Measurements from ENCODE around the gene YWHAB. TPM values are rescaled to one million over a fixed set of nuclear protein-coding genes. Genes with fewer than 3 reads are reported as not detected.

The YWHAB gene
- total and polyA plus RNA-seq, 2 of the 4 experiments (the other 2 are of a cell fraction) = 78.0 to 102 TPM

GRCh38 chr20:44840826-44841225, 44.7 kb upstream of the YWHAB start:
- H3K4me3 ChIP-seq (ENCODE audit: insufficient read depth, low read depth, low read length) = no peak overlapping the region
- dilution Hi-C loops (cut with HindIII; ENCODE audit: low sequenced_read_pairs, unreplicated experiment) = no loop called here
- H2AK9ac ChIP-seq (replicated peaks; ENCODE audit: low read depth, low read length, poor library complexity) = no peak overlapping the region
- H4K5ac ChIP-seq (ENCODE audit: low read depth, low read length) = no peak overlapping the region
- ChIA-PET CTCF (no interaction called here), POLR2A (ENCODE audit: unreplicated experiment) (no interaction called here)
- H3K27ac ChIP-seq (ENCODE audit: insufficient read depth, low read length) = no peak overlapping the region
- H2BK15ac ChIP-seq (ENCODE audit: low read depth, low read length) = no peak overlapping the region
- no peak for DNase-seq
- H3K18ac ChIP-seq (ENCODE audit: low read depth, low read length) = no peak overlapping the region
- no peak overlapping the region for H3K14ac ChIP-seq (replicated peaks; ENCODE audit: low read depth, low read length)
- no peak overlapping the region for H2AK5ac ChIP-seq (ENCODE audit: low read depth, low read length)
- H4K20me1 ChIP-seq (ENCODE audit: insufficient read depth, low read length) = no peaks in the 10 kb centered on the region
- intact Hi-C loops (cut with micrococcal nuclease) = no loop called here
- no peak overlapping the region for H3K4me2 ChIP-seq (ENCODE audit: low read depth, low read length)
- peaks cover 22% of the 10 kb centered on the region for H3K27me3 ChIP-seq (ENCODE audit: control insufficient read depth, insufficient read depth, low read length)
- no peak overlapping the region for H3K23ac ChIP-seq (ENCODE audit: low read depth, low read length)
- no peaks in the 10 kb centered on the region for H3K9me3 ChIP-seq (ENCODE audit: control insufficient read depth, insufficient read depth, low read length)
- H2BK5ac ChIP-seq (ENCODE audit: low read depth, low read length, poor library complexity, severe bottlenecking) = no peak overlapping the region
- WGBS, 2 experiments (ENCODE audit: extremely low coverage in 2 of 2, insufficient read length in 1 of 2) = 33% methylated on average over 1 of the region's 5 CpGs; no CpG with 5 or more reads in 1 of the 2 experiments
- H4K91ac ChIP-seq (ENCODE audit: insufficient read depth, low read depth, low read length) = no peak overlapping the region
- H3K4me1 ChIP-seq (ENCODE audit: control insufficient read depth, insufficient read depth, low read length) = no peaks in the 10 kb centered on the region
- in situ Hi-C loops (cut with MboI; ENCODE audit: low sequenced_read_pairs) = no loop called here
- no peak for ATAC-seq (ENCODE audit: low read depth)
- no peaks in the 10 kb centered on the region for H3K79me1 ChIP-seq (ENCODE audit: low read depth in 1 of 2, low read length in 2 of 2)
- TF ChIP-seq RCOR1 (IDR thresholded peaks at IDR 0.05; ENCODE audit: insufficient replicate concordance, low read length) (no peak), MAZ (IDR thresholded peaks at IDR 0.05; ENCODE audit: borderline replicate concordance, low read depth, low read length) (no peak), USF2 (IDR thresholded peaks at IDR 0.05; ENCODE audit: low read depth, low read length) (no peak), RAD21 (IDR thresholded peaks at IDR 0.05; ENCODE audit: low read length) (no peak), RFX5 (IDR thresholded peaks at IDR 0.05; ENCODE audit: low read depth, low read length) (no peak), CEBPB (IDR thresholded peaks at IDR 0.05; ENCODE audit: low read depth, low read length) (no peak), CHD1 (IDR thresholded peaks at IDR 0.05; ENCODE audit: low read depth, low read length) (no peak), MAFK (IDR thresholded peaks at IDR 0.05; ENCODE audit: low read depth, low read length) (no peak), CTCF (conservative IDR thresholded peaks at IDR 0.05; ENCODE audit: low read depth, low read length) (no peak), FOS (IDR thresholded peaks at IDR 0.05; ENCODE audit: low read depth, low read length) (no peak), ELK1 (IDR thresholded peaks at IDR 0.05; ENCODE audit: borderline replicate concordance, low read depth, low read length) (no peak), BHLHE40 (IDR thresholded peaks at IDR 0.05; ENCODE audit: low read depth, low read length) (no peak), MXI1 (IDR thresholded peaks at IDR 0.05; ENCODE audit: borderline replicate concordance, low read depth, low read length) (no peak), SMC3 (IDR thresholded peaks at IDR 0.05; ENCODE audit: low read depth, low read length) (no peak), NFE2L2 (IDR thresholded peaks at IDR 0.05; ENCODE audit: low read depth, low read length) (no peak), POLR2A (IDR thresholded peaks at IDR 0.05; ENCODE audit: low read depth, low read length) (no peak)
- H2BK120ac ChIP-seq (ENCODE audit: low read depth, low read length) = no peak overlapping the region
- no peaks in the 10 kb centered on the region for H3K9me1 ChIP-seq (ENCODE audit: insufficient read depth, low read length)
- H2BK20ac ChIP-seq (ENCODE audit: low read depth, low read length) = no peak overlapping the region
- H4K8ac ChIP-seq (ENCODE audit: low read depth in 2 of 2, low read length in 2 of 2) = no peak overlapping the region
- BruUV-seq (replicated peaks) = no TSS peak
- H3K4ac ChIP-seq (ENCODE audit: low read depth, low read length) = no peak overlapping the region
- H3K9ac ChIP-seq (ENCODE audit: low read depth, low read length) = no peak overlapping the region
- H3K56ac ChIP-seq (ENCODE audit: extremely low read depth, insufficient read depth, low read length) = no peak overlapping the region
- no peak overlapping the region for H2AFZ ChIP-seq (replicated peaks; ENCODE audit: low read length, poor library complexity)
- H3K36me3 ChIP-seq (ENCODE audit: control insufficient read depth, insufficient read depth, low read length) = no peaks in the 10 kb centered on the region

All from IMR-90 (cell line).